ENCODE results near the gene SYT9.

The SYT9 gene

DNA sequence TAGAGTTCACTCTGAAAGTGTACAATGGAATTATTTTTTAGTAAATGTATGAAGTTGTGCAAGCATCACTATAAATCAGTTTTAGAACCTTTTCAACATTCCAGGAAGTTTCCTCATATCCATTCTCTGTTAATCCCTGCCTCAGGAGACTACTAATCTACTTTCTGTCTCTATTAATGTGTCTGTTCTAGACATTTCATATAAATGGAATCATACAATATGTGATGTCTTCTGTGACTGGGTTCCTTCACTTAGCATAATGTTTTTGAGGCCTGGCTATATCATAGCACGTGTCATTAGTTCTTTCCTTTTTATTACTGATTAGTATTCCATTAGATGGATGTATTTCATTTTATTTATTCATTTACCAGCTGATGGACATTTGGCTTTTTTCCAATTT is 17.1 kb downstream of the SYT9 start:
- DNase-seq (ENCODE audit: low spot score): no peak
- TF ChIP-seq, protein P1, sequence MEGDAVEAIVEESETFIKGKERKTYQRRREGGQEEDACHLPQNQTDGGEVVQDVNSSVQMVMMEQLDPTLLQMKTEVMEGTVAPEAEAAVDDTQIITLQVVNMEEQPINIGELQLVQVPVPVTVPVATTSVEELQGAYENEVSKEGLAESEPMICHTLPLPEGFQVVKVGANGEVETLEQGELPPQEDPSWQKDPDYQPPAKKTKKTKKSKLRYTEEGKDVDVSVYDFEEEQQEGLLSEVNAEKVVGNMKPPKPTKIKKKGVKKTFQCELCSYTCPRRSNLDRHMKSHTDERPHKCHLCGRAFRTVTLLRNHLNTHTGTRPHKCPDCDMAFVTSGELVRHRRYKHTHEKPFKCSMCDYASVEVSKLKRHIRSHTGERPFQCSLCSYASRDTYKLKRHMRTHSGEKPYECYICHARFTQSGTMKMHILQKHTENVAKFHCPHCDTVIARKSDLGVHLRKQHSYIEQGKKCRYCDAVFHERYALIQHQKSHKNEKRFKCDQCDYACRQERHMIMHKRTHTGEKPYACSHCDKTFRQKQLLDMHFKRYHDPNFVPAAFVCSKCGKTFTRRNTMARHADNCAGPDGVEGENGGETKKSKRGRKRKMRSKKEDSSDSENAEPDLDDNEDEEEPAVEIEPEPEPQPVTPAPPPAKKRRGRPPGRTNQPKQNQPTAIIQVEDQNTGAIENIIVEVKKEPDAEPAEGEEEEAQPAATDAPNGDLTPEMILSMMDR (IDR thresholded peaks at IDR 0.05; ENCODE audit: extremely low read depth, missing control alignments): no peak

DNA sequence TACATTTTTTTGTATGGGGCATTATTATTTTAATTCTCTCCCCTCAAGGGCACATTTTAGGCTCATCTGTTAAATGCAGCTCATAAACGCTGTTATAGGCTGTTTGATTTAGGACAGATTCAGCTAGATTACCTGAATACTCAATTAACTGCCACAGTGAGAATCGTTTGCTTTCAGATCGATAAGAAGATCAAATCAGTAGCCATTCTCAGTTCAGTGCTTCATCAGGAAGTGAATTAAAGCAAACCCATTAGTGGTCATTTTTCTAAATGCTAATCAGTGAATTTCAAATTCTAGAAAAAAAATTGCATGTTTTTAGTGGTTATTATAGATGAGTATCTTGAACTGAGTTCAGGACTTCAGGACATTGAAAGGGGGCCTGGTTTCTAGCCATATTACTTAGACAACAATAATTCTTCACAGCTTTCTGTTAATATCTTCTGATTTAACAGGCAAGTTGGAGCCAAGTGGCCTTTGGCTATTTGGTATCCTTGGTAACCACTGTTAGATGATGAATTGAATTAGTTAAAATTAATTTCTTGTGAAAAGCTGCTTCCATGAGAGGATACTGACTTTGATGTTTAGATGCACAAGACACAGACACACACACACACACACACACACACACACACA is 18.6 kb downstream of the SYT9 start:
- TF ChIP-seq, protein P1 (IDR thresholded peaks at IDR 0.05; ENCODE audit: extremely low read depth, missing control alignments): no peak
- DNase-seq (ENCODE audit: low spot score): no peak

DNA sequence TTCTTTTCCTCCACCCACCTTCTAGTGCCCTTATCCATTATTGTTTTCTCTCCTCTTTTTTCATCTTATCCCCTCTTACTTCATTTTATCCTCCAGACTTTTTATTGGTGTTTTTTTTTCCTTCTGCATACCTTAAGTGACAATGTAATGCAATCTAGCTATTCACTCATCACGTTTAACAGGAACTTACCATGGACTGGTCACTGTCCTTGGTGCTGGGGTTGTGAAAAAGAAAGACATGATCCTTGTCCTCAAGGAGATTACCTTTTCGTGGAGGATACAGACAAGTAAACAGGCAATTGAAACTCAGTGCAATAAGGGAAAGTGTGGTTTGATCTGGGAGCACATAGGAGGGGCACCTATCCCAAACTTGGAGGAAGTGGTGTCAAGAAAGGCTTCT is 20.7 kb downstream of the SYT9 start:
- TF ChIP-seq, protein P1 (IDR thresholded peaks at IDR 0.05; ENCODE audit: extremely low read depth, missing control alignments): no peak
- no peak for DNase-seq (ENCODE audit: low spot score)

DNA sequence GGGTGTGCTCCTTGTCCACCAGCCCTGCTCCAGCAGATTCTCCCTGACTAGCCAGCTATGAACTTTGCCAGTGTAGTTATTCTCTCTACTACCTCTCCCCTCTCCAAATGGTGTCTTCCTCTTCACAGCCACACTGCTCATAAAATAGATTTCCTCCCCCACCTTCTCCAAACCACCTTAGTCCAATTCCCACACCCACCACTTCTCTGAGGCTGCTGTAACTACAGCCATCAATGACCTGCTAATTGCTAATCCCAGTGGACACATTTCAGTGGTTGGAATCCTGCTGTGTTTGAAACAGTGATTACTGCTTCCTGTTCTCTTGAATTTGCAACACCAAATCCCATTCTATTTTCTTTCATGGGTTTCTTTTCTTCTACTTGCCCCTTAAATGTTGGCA is 23.4 kb downstream of the SYT9 start:
- DNase-seq (ENCODE audit: low spot score): no peak
- TF ChIP-seq, protein P1 (IDR thresholded peaks at IDR 0.05; ENCODE audit: extremely low read depth, missing control alignments): no peak

DNA sequence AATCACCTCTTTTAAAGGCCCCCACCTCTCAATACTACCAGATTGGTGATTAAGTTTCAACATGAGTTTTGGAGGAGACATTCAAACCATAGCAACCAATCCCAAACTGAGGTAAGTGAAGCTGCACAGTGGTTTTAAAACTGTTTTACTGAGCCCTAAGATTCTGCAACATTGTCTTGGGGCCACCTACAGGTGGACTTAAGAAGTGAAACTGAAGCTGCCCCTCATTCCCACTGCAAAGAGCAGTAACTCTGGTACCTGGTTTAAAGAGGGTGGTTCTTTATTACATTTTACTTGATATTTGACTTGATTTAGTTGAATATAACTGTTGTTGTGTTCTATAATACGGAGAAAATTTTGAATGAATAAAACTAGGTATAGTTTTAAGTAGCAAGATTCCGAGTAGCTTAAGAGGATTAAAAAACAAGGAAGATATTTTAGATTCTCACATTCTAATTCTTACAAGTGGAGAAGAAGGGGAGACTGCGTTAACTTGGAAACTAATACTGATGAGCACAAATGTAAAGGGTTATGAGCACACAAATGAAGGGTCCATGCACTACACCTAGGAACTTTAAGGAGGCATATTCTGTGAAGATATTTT is 26.7 kb downstream of the SYT9 start:
- DNase-seq (ENCODE audit: low spot score): peak; percentile 49
- TF ChIP-seq, protein P1 (IDR thresholded peaks at IDR 0.05; ENCODE audit: extremely low read depth, missing control alignments): peak; percentile 46

DNA sequence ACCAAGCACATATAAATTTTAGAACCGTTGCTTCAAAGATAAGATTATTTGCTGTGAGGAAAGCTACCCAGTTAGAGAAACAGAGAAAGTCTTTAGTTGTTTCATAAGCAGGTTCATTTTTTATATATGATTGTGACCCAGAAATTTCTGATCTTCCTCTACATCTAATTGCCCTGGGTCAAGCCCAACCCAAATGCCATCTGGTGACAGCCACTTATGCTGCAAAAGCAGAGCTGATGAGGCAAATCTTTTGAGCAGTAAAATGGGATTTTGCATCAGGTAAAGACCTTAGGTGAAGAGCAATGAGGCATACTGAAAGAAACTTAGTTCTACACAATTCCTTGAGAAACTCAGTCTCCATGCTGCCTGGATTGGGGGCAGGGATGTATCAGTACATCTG is 28.0 kb downstream of the SYT9 start:
- DNase-seq (ENCODE audit: low spot score): no peak
- TF ChIP-seq, protein P1 (IDR thresholded peaks at IDR 0.05; ENCODE audit: extremely low read depth, missing control alignments): no peak

DNA sequence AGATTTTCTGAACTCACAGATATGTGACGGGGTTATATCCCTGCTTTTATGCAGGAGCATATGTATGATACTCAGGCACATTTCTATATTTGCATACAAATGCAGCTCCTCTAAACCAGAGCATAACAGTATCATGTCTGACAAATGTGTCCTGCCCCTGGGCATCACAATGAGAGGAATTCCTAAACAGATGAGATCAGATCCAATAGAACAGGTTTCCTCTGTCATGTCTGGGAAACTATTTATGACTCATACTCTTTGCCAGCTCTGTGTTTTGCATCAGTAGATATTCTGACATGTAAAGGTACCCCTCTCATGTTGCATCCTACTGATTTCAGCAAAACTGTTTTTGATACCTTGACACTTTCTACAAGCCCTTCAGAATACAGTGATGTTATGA is 29.4 kb downstream of the SYT9 start:
- TF ChIP-seq, protein P1 (IDR thresholded peaks at IDR 0.05; ENCODE audit: extremely low read depth, missing control alignments): no peak
- DNase-seq (ENCODE audit: low spot score): no peak

Data from GM20000 (cell line).